CD4-positive, alpha-beta T cell treated with Interleukin-1 beta for 1 hour (primary cell): Measurements from ENCODE around the gene KCNAB1.

Source experiments
- DNase-seq, 2 donors: peaks; one replicate each; pipeline ENCODE4 v3.0.0-alpha.2; 2020 to 2022

The KCNAB1 gene

GRCh38 chr3:156586905-156587759, 466.8 kb downstream of the KCNAB1 start:
- DNase-seq, result no peak

- DNase-seq, result no peak
Measured at GRCh38 chr3:156587760-156588069, 467.3 kb downstream of the KCNAB1 start.
